GM12892 (cell line): ENCODE measurements around the gene RPE65.

Experiments used
- POLR2A ChIP-seq: IDR thresholded peaks from 2 replicates; pipeline ENCODE4 v1.6.1; 2011; ENCODE audit warnings: low read depth, low read length, control low read depth
- POLR2AphosphoS5 ChIP-seq: IDR thresholded peaks from 2 replicates; pipeline ENCODE4 v1.6.1; 2011; ENCODE audit warnings: low read depth, low read length, control low read depth

DNA sequence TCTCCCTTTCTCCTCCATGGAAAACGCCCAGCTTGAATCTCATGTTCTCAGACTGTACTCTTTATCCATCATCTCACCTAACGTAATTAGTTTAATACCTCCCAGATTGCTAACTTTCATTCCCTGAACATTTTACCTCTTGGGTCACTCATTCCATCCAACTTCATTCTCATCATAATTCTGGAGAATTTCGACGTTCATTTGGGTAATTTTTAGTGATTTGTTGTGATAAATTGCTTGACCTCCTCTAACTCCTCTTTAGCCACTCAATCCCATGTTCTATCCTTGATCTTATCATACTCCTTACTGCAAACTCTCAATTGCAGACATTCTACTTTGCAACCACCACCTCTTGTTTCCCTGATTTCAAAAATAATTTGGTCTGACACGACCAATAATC is 28.4 kb downstream of the RPE65 start:
- TF ChIP-seq POLR2A, result no peak
- no peak for TF ChIP-seq POLR2AphosphoS5
